Pancreas (tissue), 10 donors: Measurements from ENCODE around the gene SHC1. TPM values are rescaled to one million over a fixed set of nuclear protein-coding genes. Genes with fewer than 3 reads are reported as not detected.
"Not testable (repeated sequence)": the region's sequence is repeated elsewhere in the genome, so short reads cannot be mapped to it uniquely, and the experiment has no call there.

ENCODE experiments used
- ATAC-seq, 4 donors: fragments of 200-7000 bp; cut with Tn5 transposase; one replicate each; pipeline versions ENCODE4 v1.8.0 to v1.9.1; 2020; ENCODE audit warnings: mild to moderate bottlenecking in 4 of 4, moderate library complexity in 4 of 4
- DNase-seq, 6 donors: peaks; one replicate each; pipeline ENCODE4 v3.0.0-alpha.2; 2020
- FAIRE-seq: peaks from 2 replicates; lab custom pipeline; 2012; peaks lifted over from hg19 to GRCh38; lab: Jason Lieb, UNC
- H3K27ac ChIP-seq, 4 donors: fragments of 200-600 bp; sonication (generic); 1 replicate in 3 of 4; 2 replicates in 1 of 4; pipeline versions ENCODE4 v1.5.0 to v1.8.0; 2020
- H3K27me3 ChIP-seq, 4 donors: fragments of 200-600 bp; one replicate each; pipeline ENCODE4 v1.8.0; 2021
- H3K36me3 ChIP-seq, 3 donors: fragments of 200-600 bp; sonication (generic) in 1 of 3; one replicate each; pipeline versions ENCODE4 v1.5.0 to v1.8.0; 2020 to 2021
- H3K4me1 ChIP-seq, 3 donors: fragments of 200-600 bp; one replicate each; pipeline ENCODE4 v1.8.0; 2021
- H3K4me3 ChIP-seq, 4 donors: fragments of 200-600 bp; sonication (generic) in 2 of 4; one replicate each; pipeline versions ENCODE4 v1.5.0 to v1.8.0; 2020 to 2021
- H3K9me3 ChIP-seq, 4 donors: fragments of 200-600 bp; one replicate each; pipeline ENCODE4 v1.8.0; 2021
- CTCF ChIP-seq, 4 donors: fragments of 200-600 bp; sonication (generic) in 3 of 4; IDR thresholded peaks; one replicate each; pipeline versions ENCODE4 v1.5.0 to v1.8.0; 2021; ENCODE audit warnings: antibody characterized with exemption in 4 of 4
- WGBS, 2 donors: extraction: QIAGEN DNeasy Blood & Tissue Kit; methylation state at CpG; one replicate each; pipeline ENCODE4 v1.1.7; 2013; 5-methylcytosine and 5-hydroxymethylcytosine counted together
- intact Hi-C, 3 donors: fragments of 100-400 bp; cut with DNase I; formaldehyde crosslinking; loops; one replicate each; pipeline versions ENCODE4 v1.11.1 to v1.14.2; 2022
- polyA plus RNA-seq, 2 donors: library from polyadenylated mRNA; stranded (reverse); fragments of 200-250 nt; gene quantifications; one replicate each; pipeline ENCODE4 v1.2.3, GENCODE V29; 2013
- total RNA-seq, 6 donors: library from RNA; stranded (reverse); fragmentation: NEBNext Ultra II Directional in 4 of 6; extraction: Animal tissue kit (Norgen Biotek cat#: 25700) in 4 of 6; gene quantifications; one replicate each; pipeline versions ENCODE4 v1.2.1 to v1.2.4, GENCODE V29; 2021 to 2023
- donor health status: healthy with polysubstance abuse.
- donor health status: DM: no; HTN: no; CAD: no; lungs with moderate emphysema.
- donor health status: DM: no; HTN: no; CAD: no.
- donor health status: control.
- donor health status: control.
- donor health status: Bipolar disorder and iron deficiency.
- donor health status: DM: yes; HTN: yes; CAD: no.
- donor health status: DM: no; HTN: no; CAD: no.
- donor health status: DM: no; HTN: no; CAD: no.
- donor health status: DM: yes; HTN: yes; CAD: no.

The SHC1 gene
- total and polyA plus RNA-seq, 8 donors = 32.3 to 53.4 (median 40.7) TPM

- FAIRE-seq (no peak), DNase-seq (peak in 1 of 6 donors; percentile 51), ATAC-seq (no peak)
- Histone ChIP-seq H3K9me3 (no peaks in the 10 kb centered on the region), H3K4me3 (no peak overlapping the region), H3K36me3 (no peaks in the 10 kb centered on the region), H3K27me3 (no peaks in the 10 kb centered on the region), H3K27ac (no peak overlapping the region), H3K4me1 (peaks cover 0 to 3% (median 0%) of the 10 kb centered on the region in 3 donors)
- WGBS, 2 donors = 92 to 95% methylated on average over 8 of the region's 8 CpGs
- intact Hi-C loops = no loop called here
- no peak for TF ChIP-seq CTCF (IDR thresholded peaks at IDR 0.05)
Measured at GRCh38 chr1:154990276-154990675, 19.7 kb upstream of the SHC1 start.

DNA sequence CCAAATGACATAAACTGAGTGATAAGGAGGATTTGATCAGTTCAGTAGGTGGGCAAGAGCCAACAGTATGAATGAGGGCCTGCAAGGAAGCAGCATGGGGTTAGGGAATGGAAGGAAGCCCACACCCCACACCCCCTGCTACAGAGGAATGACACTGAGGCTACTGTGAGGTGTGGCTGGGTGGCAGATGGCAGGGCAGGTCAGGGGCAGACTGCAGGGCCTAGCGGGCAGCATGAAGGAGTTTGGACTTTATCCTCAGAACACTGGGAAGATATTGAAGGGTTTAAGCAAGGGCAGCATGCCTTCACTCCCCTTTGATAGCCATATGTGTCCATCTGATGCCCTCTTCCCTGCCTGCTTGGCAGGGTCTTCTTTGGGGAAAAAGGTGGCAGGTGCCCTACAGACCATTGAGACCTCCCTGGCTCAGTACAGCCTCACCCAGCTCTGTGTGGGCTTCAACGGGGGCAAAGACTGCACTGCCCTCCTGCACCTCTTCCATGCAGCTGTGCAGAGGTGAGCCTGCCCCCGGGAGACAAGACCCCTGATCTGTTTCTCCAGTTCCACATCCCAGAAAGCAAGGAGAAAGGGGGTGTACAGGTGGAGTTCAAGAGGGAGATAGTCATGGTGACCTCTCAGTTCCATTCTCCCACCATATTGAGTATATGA lies 18.8 kb upstream of the SHC1 start:
- no peak for TF ChIP-seq CTCF (IDR thresholded peaks at IDR 0.05)
- Histone ChIP-seq H3K4me1 (peaks cover 0 to 4% (median under 1%) of the 10 kb centered on the region in 3 donors), H3K27me3 (no peaks in the 10 kb centered on the region), H3K27ac (no peak overlapping the region), H3K36me3 (no peaks in the 10 kb centered on the region), H3K4me3 (no peak overlapping the region), H3K9me3 (no peaks in the 10 kb centered on the region)
- intact Hi-C loops = no loop called here
- WGBS, 2 donors = 80 to 89% methylated on average over 3 of the region's 3 CpGs
- ATAC-seq (no peak), DNase-seq (peak in 1 of 6 donors; percentile 17), FAIRE-seq (no peak)

GRCh38 chr1:154988058-154988954 lies 17.8 kb upstream of the SHC1 start:
- no peak for FAIRE-seq
- TF ChIP-seq CTCF (IDR thresholded peaks at IDR 0.05) = no peak
- intact Hi-C loops = no loop called here
- peak in 1 of 6 donors; percentile 37 for DNase-seq
- no peaks in the 10 kb centered on the region for H3K36me3 ChIP-seq
- H3K4me3 ChIP-seq = no peak overlapping the region
- H3K9me3 ChIP-seq = no peaks in the 10 kb centered on the region
- H3K4me1 ChIP-seq = peaks cover 6 to 9% (median 7%) of the 10 kb centered on the region in 3 donors
- H3K27me3 ChIP-seq = no peaks in the 10 kb centered on the region
- 82 to 83% methylated on average over 17 of the region's 17 CpGs for WGBS, 2 donors
- H3K27ac ChIP-seq = no peak overlapping the region
- no peak for ATAC-seq

GRCh38 chr1:154987326-154987725 lies 16.8 kb upstream of the SHC1 start:
- no peaks in the 10 kb centered on the region for H3K36me3 ChIP-seq
- H3K27ac ChIP-seq = no peak overlapping the region
- 53% methylated on average over 6 of the region's 6 CpGs for WGBS, 2 donors
- H3K4me1 ChIP-seq = peaks cover 6 to 13% (median 7%) of the 10 kb centered on the region in 3 donors
- intact Hi-C loops = no loop called here
- ATAC-seq (no peak), DNase-seq (peak in 1 of 6 donors; percentile 15), FAIRE-seq (no peak)
- TF ChIP-seq CTCF (IDR thresholded peaks at IDR 0.05) = no peak
- no peaks in the 10 kb centered on the region for H3K27me3 ChIP-seq
- no peak overlapping the region for H3K4me3 ChIP-seq
- no peaks in the 10 kb centered on the region for H3K9me3 ChIP-seq

DNA sequence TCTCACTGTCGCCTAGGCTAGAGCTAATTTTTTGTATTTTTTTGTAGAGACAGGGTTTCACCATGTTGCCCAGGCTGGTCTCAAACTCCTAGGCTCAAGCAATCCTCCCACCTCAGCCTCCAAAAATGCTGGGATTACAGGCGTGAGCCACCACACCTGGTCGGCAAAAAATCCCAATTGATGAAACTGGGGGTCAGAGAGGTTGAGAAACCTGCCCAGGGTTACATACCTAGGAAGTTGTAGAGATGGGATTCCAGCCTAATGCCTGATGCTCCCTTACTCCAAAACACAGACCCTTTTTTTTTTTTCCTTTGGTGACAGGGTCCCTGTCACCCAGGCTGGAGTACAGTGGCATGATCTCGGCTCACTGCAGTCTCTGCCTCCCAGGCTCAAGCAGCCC lies 16.2 kb upstream of the SHC1 start:
- H3K36me3 ChIP-seq = not testable (repeated sequence)

More for the DNA sequence above, 16.2 kb upstream of the SHC1 start:
- DNase-seq, intact Hi-C loops, H3K4me3 ChIP-seq, ATAC-seq, H3K27ac ChIP-seq, H3K9me3 ChIP-seq, FAIRE-seq, H3K27me3 ChIP-seq: not testable (repeated sequence)
- WGBS, 2 donors = 79 to 82% methylated on average over 4 of the region's 4 CpGs
- H3K4me1 ChIP-seq = peaks cover 6 to 14% (median 7%) of the 10 kb centered on the region in 3 donors
